ENCODE data around the gene C9.

C9 gene

DNA sequence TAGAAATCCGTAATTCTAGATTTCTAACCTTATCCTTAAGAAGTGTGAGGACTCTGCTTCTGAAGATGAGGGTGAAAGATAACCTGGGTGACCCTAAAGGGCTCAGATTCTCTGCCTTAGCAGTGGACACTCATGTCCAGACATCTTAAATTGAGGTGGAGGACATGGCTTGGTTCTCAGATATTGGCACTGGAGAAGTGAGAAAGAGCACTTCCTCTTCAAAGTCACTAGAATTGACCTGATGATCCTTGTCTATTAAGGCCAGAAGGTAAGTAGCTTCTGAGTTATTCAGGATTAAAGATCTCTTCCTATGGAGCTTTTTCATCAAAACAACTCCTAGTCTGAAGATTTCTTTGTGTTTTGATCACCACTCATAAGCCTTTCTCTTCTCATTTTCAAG lies 54.8 kb downstream of the C9 start:
- no peak overlapping the region for H3K4me3 ChIP-seq
- no peaks in the 10 kb centered on the region for H3K36me3 ChIP-seq
- no peak for DNase-seq
- no peaks in the 10 kb centered on the region for H3K4me1 ChIP-seq
- intact Hi-C loops (cut with DNase I; ENCODE audit: low total_unique reads), result no loop called here
- H3K27ac ChIP-seq, result no peak overlapping the region
- H3K9me3 ChIP-seq, result no peaks in the 10 kb centered on the region
- no peak for TF ChIP-seq CTCF (IDR thresholded peaks at IDR 0.05)
- no peaks in the 10 kb centered on the region for H3K27me3 ChIP-seq

- Histone ChIP-seq H3K4me1 (no peaks in the 10 kb centered on the region), H3K27me3 (no peaks in the 10 kb centered on the region), H3K9me3 (peaks cover 0 to 13% (median 2%) of the 10 kb centered on the region in 3 donors), H3K36me3 (no peaks in the 10 kb centered on the region), H3K4me3 (no peak overlapping the region), H3K27ac (no peak overlapping the region)
- intact Hi-C loops (cut with DNase I; ENCODE audit: low total_unique reads), result no loop called here
- TF ChIP-seq CTCF (IDR thresholded peaks at IDR 0.05), result no peak
- DNase-seq, result no peak
Observed at GRCh38 chr5:39302472-39302871, 61.8 kb downstream of the C9 start.

DNA sequence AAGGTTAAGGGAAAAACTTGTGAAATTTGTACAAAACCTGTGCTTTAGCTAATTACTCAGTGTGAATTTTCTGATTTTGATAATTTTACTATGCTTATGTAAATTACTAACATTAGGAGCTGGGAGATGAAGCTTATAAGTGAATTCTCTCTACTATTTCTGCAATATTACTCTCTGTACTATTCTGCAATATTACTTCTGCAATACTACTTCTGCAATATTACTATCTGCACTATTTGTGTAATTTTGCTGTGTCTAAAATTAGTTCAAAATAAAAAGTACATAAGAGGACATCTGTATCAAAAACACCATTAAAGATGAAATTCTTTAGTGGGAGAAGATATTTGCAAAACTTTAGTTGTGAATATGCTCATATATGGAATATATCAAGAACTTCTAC lies 62.9 kb downstream of the C9 start:
- Histone ChIP-seq H3K9me3 (peaks cover 0 to 13% (median 2%) of the 10 kb centered on the region in 3 donors), H3K27me3 (no peaks in the 10 kb centered on the region), H3K27ac (no peak overlapping the region), H3K4me3 (no peak overlapping the region), H3K36me3 (no peaks in the 10 kb centered on the region), H3K4me1 (no peaks in the 10 kb centered on the region)
- intact Hi-C loops (cut with DNase I; ENCODE audit: low total_unique reads), result no loop called here
- DNase-seq, result no peak
- TF ChIP-seq CTCF (IDR thresholded peaks at IDR 0.05), result no peak

- peaks cover 0 to 13% (median 2%) of the 10 kb centered on the region in 3 donors for H3K9me3 ChIP-seq
- H3K4me3 ChIP-seq, result no peak overlapping the region
- no peak for DNase-seq
- no peaks in the 10 kb centered on the region for H3K27me3 ChIP-seq
- H3K36me3 ChIP-seq, result no peaks in the 10 kb centered on the region
- no peak for TF ChIP-seq CTCF (IDR thresholded peaks at IDR 0.05)
- no peaks in the 10 kb centered on the region for H3K4me1 ChIP-seq
- no peak overlapping the region for H3K27ac ChIP-seq
- intact Hi-C loops (cut with DNase I; ENCODE audit: low total_unique reads), result no loop called here
Observed at GRCh38 chr5:39299962-39300361, 64.3 kb downstream of the C9 start.

DNA sequence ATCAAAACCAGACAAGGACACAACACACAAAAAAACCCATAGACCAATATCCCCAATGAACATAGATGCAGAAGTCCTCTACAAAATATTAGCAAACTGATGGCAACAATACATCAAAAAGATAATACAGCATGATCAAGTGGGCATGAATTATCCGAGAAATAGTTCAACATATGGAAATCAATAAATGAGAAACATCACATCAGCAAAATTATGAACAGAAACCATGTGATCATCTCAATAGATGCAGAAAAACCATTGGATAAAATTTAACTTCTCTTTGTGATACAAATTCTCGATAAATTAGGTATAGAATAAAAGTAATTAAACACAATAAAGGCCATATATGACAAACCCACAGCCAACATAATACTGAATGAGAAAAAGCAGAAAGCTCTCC lies 69.6 kb downstream of the C9 start:
- no peak for DNase-seq
- intact Hi-C loops (cut with DNase I; ENCODE audit: low total_unique reads), result no loop called here

More for the DNA sequence above, 69.6 kb downstream of the C9 start:
- no peak overlapping the region for H3K4me3 ChIP-seq
- H3K9me3 ChIP-seq, result peaks cover 0 to 6% (median 2%) of the 10 kb centered on the region in 3 donors
- no peak overlapping the region for H3K27ac ChIP-seq
- no peaks in the 10 kb centered on the region for H3K36me3 ChIP-seq
- no peaks in the 10 kb centered on the region for H3K27me3 ChIP-seq
- no peak for TF ChIP-seq CTCF (IDR thresholded peaks at IDR 0.05)
- no peaks in the 10 kb centered on the region for H3K4me1 ChIP-seq

Data from tibial artery (tissue), 4 donors.